A549 (cell line): Measurements from ENCODE around the gene NT5E. TPM values are rescaled to one million over a fixed set of nuclear protein-coding genes. Genes with fewer than 3 reads are reported as not detected.

ENCODE experiments used
- ATAC-seq, 2 experiments: fragments of 200-7000 bp in 1 of 2; fragments of >200 bp in 1 of 2; cut with Nextera tagmentation in 1 of 2; cut with Tn5 transposase in 1 of 2; 3 replicates each; pipeline versions ENCODE4 v1.8.0 to v1.9.1; 2018 to 2020; ENCODE audit warnings: mild to moderate bottlenecking in 1 of 2, moderate library complexity in 1 of 2
- CTCF ChIA-PET: fragments of 300-600 bp; sonication (Branson Sonifier 250); formaldehyde crosslinking; extraction: SDS; loops from one replicate; lab custom pipeline; 2021; ENCODE audit warnings: antibody characterized with exemption, inconsistent platforms; lab: Yijun Ruan, JAX
- POLR2A ChIA-PET: fragments of 350-600 bp; formaldehyde crosslinking; extraction: SDS; loops from one replicate; lab custom pipeline; 2021; ENCODE audit warnings: antibody characterized with exemption, inconsistent platforms; lab: Yijun Ruan, JAX
- DNase-seq, 2 experiments: peaks; one replicate each; pipeline versions ENCODE4 v3.0.0 to v3.0.0-alpha.2; 2011 to 2016; ENCODE audit warnings: low read depth in 1 of 2, low spot score in 1 of 2
- FAIRE-seq: peaks from 2 replicates; lab custom pipeline; 2011; peaks lifted over from hg19 to GRCh38; lab: Jason Lieb, UNC
- H3K27ac ChIP-seq, 2 experiments: fragments of >200 bp; sonication (Bioruptor Twin); formaldehyde crosslinking; 3 replicates each; pipeline ENCODE4 v1.5.1; 2016 to 2017
- H3K4me1 ChIP-seq: fragments of >200 bp; sonication (Bioruptor Twin); formaldehyde crosslinking; 3 replicates; pipeline ENCODE4 v1.6.1; 2016
- H3K4me2 ChIP-seq: fragments of >200 bp; sonication (Bioruptor Twin); formaldehyde crosslinking; 3 replicates; pipeline ENCODE4 v1.6.1; 2016
- H3K4me3 ChIP-seq: fragments of >200 bp; sonication (Bioruptor Twin); formaldehyde crosslinking; 3 replicates; pipeline ENCODE4 v1.5.1; 2016
- H3K9me3 ChIP-seq: fragments of >200 bp; sonication (Bioruptor Twin); formaldehyde crosslinking; 3 replicates; pipeline ENCODE4 v1.6.1; 2016
- CHD2 ChIP-seq: fragments of 150-350 bp; IDR thresholded peaks from 2 replicates; pipeline ENCODE4 v1.6.1; 2014; ENCODE audit warnings: low read length; ENCODE audit not compliant: partially characterized antibody
- HMGXB4 ChIP-seq: fragments of 250-450 bp; sonication (Bioruptor Pico); IDR thresholded peaks from 2 replicates; pipeline ENCODE4 v1.5.0; 2021; ENCODE audit warnings: mild to moderate bottlenecking, moderate library complexity, borderline replicate concordance
- KDM1A ChIP-seq: fragments of 200-600 bp; sonication (generic); IDR thresholded peaks from 2 replicates; pipeline ENCODE4 v1.6.1; 2016; ENCODE audit warnings: low read depth, mild to moderate bottlenecking
- MYC ChIP-seq: IDR thresholded peaks from 2 replicates; pipeline ENCODE4 v1.6.1; 2012; ENCODE audit warnings: mild to moderate bottlenecking, inconsistent platforms, low read length, improper control_type of control experiment, borderline replicate concordance
- NPAS2 ChIP-seq: fragments of 250-450 bp; sonication (Bioruptor Pico); IDR thresholded peaks from 2 replicates; pipeline ENCODE4 v1.8.0; 2022; ENCODE audit warnings: mild to moderate bottlenecking, moderate library complexity, borderline replicate concordance
- NR3C1 ChIP-seq: fragments of >200 bp; sonication (Bioruptor Twin); formaldehyde crosslinking; IDR thresholded peaks from 3 replicates; pipeline ENCODE4 v1.6.1; 2017
- PHF8 ChIP-seq: fragments of 200-600 bp; sonication (generic); IDR thresholded peaks from 2 replicates; pipeline ENCODE4 v1.6.1; 2016; ENCODE audit warnings: low read depth, mild to moderate bottlenecking, antibody characterized with exemption, moderate library complexity, borderline replicate concordance
- WGBS: methylation state at CpG from one replicate; pipeline ENCODE4 v1.1.6; 2017; ENCODE audit errors: missing lambda C conversion rate; 5-methylcytosine and 5-hydroxymethylcytosine counted together
- polyA plus RNA-seq, 4 experiments: library from polyadenylated mRNA; depleted of rRNA in 3 of 4; stranded (reverse); fragments of >200 nt; fragmentation: RNase III in 1 of 4; extraction: RNeasy Plus Mini Kit Qiagen cat#74134 plus additional on column Dnase treatment in 1 of 4; gene quantifications; 2 replicates in 3 of 4; 3 replicates in 1 of 4; pipeline ENCODE4 v1.2.3, GENCODE V29; 2011 to 2017

The NT5E gene
- polyA plus RNA-seq, 2 of the 4 experiments (the other 2 are of a cell fraction), result 18.9 to 54.8 TPM

- TF ChIP-seq HMGXB4 (CRISPR knock-in tag), result no peak
These were observed 87.2 kb downstream of the NT5E start (continued) for GRCh38 chr6:85537055-85537494.

GRCh38 chr6:85544776-85545175 lies 94.9 kb downstream of the NT5E start:
- H3K4me1 ChIP-seq, result no peaks in the 10 kb centered on the region
- WGBS, result 77% methylated on average over 1 of the region's 1 CpG
- no peak overlapping the region for H3K4me3 ChIP-seq
- H3K9me3 ChIP-seq, result no peaks in the 10 kb centered on the region
- POLR2A ChIA-PET, result no interaction called here
- H3K4me2 ChIP-seq, result no peak overlapping the region
- CTCF ChIA-PET, result no interaction called here
- no peak for ATAC-seq
- TF ChIP-seq CHD2 (no peak), NR3C1 (no peak), PHF8 (no peak), MYC (no peak), KDM1A (no peak), NPAS2 (CRISPR knock-in tag) (no peak)
- H3K27ac ChIP-seq, result no peak overlapping the region
- DNase-seq, result no peak
- FAIRE-seq, result no peak

Other genes with a start within 250 kb of the NT5E start
- 79.8 and 113 TPM in 2 replicates for gene SNX14, start 143.8 kb downstream of the NT5E start, polyA plus RNA-seq (2011; rRNA removed)
- gene SNX14, start 143.8 kb downstream of the NT5E start, polyA plus RNA-seq (2017; fragmentation: RNase III; extraction: RNeasy Plus Mini Kit Qiagen cat#74134 plus additional on column Dnase treatment), result 46.6 to 52.6 TPM (median 47.1 TPM) in 3 replicates
- 47.5 and 60.6 TPM in 2 replicates for gene SYNCRIP, start 192.8 kb downstream of the NT5E start, polyA plus RNA-seq (2011; rRNA removed)
- gene SYNCRIP, start 192.8 kb downstream of the NT5E start, polyA plus RNA-seq (2017; fragmentation: RNase III; extraction: RNeasy Plus Mini Kit Qiagen cat#74134 plus additional on column Dnase treatment), result 100 to 108 TPM (median 102 TPM) in 3 replicates